ENCODE data around the gene MPC2. TPM values are rescaled to one million over a fixed set of nuclear protein-coding genes. Genes with fewer than 3 reads are reported as not detected.

MPC2 gene
- total RNA-seq, 1 experiment from 2014 or later = 32.9 TPM

DNA sequence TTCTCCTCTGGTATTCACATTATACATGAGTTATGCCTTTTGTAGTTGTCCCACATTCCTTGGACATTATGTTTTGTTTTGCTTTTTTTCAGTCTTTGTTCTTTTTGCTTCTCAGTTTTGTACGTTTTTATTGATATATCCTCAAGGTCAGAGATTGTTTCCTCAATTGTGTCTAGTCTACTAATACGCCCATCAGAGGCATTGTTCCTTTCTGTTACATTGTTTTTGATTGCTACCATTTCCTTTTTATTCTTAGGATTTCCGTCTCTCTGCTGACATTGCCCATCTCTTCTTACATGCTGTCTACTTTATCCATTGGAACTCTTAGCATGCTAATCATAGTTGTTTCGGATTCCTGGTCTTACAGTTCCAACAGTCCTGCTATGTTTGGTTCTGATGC is 27.8 kb upstream of the MPC2 start:
- Histone ChIP-seq H3K4me2 (ENCODE audit: insufficient read depth, insufficient read length, low read length) (no peak overlapping the region), H3K4ac (ENCODE audit: low read depth, low read length) (no peak overlapping the region), H4K5ac (ENCODE audit: insufficient read length, low read depth, low read length) (no peak overlapping the region), H3K56ac (ENCODE audit: insufficient read length, low read depth, low read length) (no peak overlapping the region), H3K27ac (ENCODE audit: insufficient read length, low read depth, low read length) (no peak overlapping the region), H3K23ac (ENCODE audit: insufficient read length, low read depth, low read length) (no peak overlapping the region), H2BK120ac (ENCODE audit: low read depth, low read length, poor library complexity, severe bottlenecking) (no peak overlapping the region), H3T11ph (ENCODE audit: low read length) (no peak overlapping the region), H4K20me1 (ENCODE audit: control insufficient read depth, insufficient read depth, insufficient read length) (no peaks in the 10 kb centered on the region), H2AFZ (ENCODE audit: low read length) (no peak overlapping the region), H3K4me1 (ENCODE audit: insufficient read depth, low read length) (no peaks in the 10 kb centered on the region), H2AK5ac (ENCODE audit: insufficient read length, low read length) (no peak overlapping the region), H3K14ac (ENCODE audit: insufficient read depth, low read length) (no peak overlapping the region), H4K91ac (ENCODE audit: insufficient read length, low read depth, low read length) (no peak overlapping the region), H4K8ac (replicated peaks; ENCODE audit: insufficient read length, low read depth, low read length) (no peak overlapping the region), H3K79me1 (ENCODE audit: insufficient read depth, low read depth, low read length, poor library complexity, severe bottlenecking) (no peaks in the 10 kb centered on the region), H2BK15ac (ENCODE audit: low read depth, low read length) (no peak overlapping the region), H3K18ac (ENCODE audit: insufficient read length, low read depth, low read length) (no peak overlapping the region), H2BK5ac (ENCODE audit: insufficient read length, low read length) (no peak overlapping the region), H3K9me3 (ENCODE audit: control insufficient read depth, low read depth, low read length) (no peaks in the 10 kb centered on the region), H3K9ac (ENCODE audit: extremely low read depth, insufficient read length, low read length) (no peak overlapping the region), H2BK20ac (ENCODE audit: low read depth, low read length, poor library complexity, severe bottlenecking) (no peak overlapping the region), H3K23me2 (ENCODE audit: insufficient read length, low read depth, low read length, poor library complexity, severe bottlenecking) (no peaks in the 10 kb centered on the region), H3K79me2 (ENCODE audit: insufficient read depth, low read length) (no peaks in the 10 kb centered on the region), H2BK12ac (ENCODE audit: insufficient read length, low read depth, low read length) (no peak overlapping the region), H3K27me3 (ENCODE audit: insufficient read depth, low read length) (no peaks in the 10 kb centered on the region)
- Mint-ChIP-seq H3K4me1 (peaks cover 0 to 5% of the 10 kb centered on the region in 2 experiments; a peak in 1 of 4 replicates), H3K36me3 (ENCODE audit: insufficient read depth in 1 of 3, low read depth in 3 of 3) (peaks cover 3 to 38% (median 21%) of the 10 kb centered on the region in 3 experiments; a peak in 6 of 7 replicates), H3K4me3 (no peak overlapping the region), H3K27me3 (ENCODE audit: low read depth) (no peaks in the 10 kb centered on the region), H3K9me3 (no peaks in the 10 kb centered on the region), H3K27ac (no peak overlapping the region)
- DNase-seq = no peak
- no CpG with 5 or more reads among the region's 4 CpGs for WGBS (ENCODE audit: extremely low coverage, insufficient read length, low lambda C conversion rate)
- no peak for TF ChIP-seq CTCF (conservative IDR thresholded peaks at IDR 0.05)

Measured in H9 (cell line).